Natural killer cell treated with Interleukin-12 subunit alpha and Interleukin-12 subunit beta and Interleukin-15 and Interleukin-18, amount 100 ng/mL, for 72 hours (primary cell): ENCODE results near the gene NTRK3. TPM values are rescaled to one million over a fixed set of nuclear protein-coding genes. Genes with fewer than 3 reads are reported as not detected.

ENCODE experiments used
- ATAC-seq, 2 donors: fragments of 150-1000 bp; cut with Tn5 transposase in 1 of 2; sonication (Bioruptor Pico), chemical (Tn5 transposase) in 1 of 2; 2 replicates each; pipeline ENCODE4 v1.10.0; 2021
- DNase-seq: peaks from one replicate; pipeline ENCODE4 v3.0.0; 2022; ENCODE audit warnings: low spot score
- H3K27ac Mint-ChIP-seq, 2 donors: 1 replicate in 1 of 2; 2 replicates in 1 of 2; pipeline ENCODE4 v1.8.0; 2022; ENCODE audit warnings: mixed read lengths in 2 of 2, mild to moderate bottlenecking in 1 of 2, moderate library complexity in 1 of 2
- H3K27me3 Mint-ChIP-seq, 2 donors: 1 replicate in 1 of 2; 2 replicates in 1 of 2; pipeline ENCODE4 v1.8.0; 2022; ENCODE audit warnings: mixed read lengths in 2 of 2
- H3K36me3 Mint-ChIP-seq: one replicate; pipeline ENCODE4 v1.8.0; 2022; ENCODE audit warnings: mixed read lengths
- H3K4me1 Mint-ChIP-seq, 2 donors: 1 replicate in 1 of 2; 2 replicates in 1 of 2; pipeline ENCODE4 v1.8.0; 2022; ENCODE audit warnings: low read depth in 2 of 2, mixed read lengths in 2 of 2, mild to moderate bottlenecking in 1 of 2
- H3K4me3 Mint-ChIP-seq: one replicate; pipeline ENCODE4 v1.8.0; 2022; ENCODE audit warnings: mixed read lengths
- H3K9me3 Mint-ChIP-seq: 2 replicates; pipeline ENCODE4 v1.8.0; 2022; ENCODE audit warnings: mixed read lengths
- total RNA-seq, 2 donors: library from RNA; stranded (reverse); gene quantifications; one replicate each; pipeline ENCODE4 v1.2.3, GENCODE V29; 2022

NTRK3 gene
- total RNA-seq, 2 donors from 2014 or later, result 0.42 to 1.2 TPM

- Mint-ChIP-seq H3K9me3 (no peaks in the 10 kb centered on the region), H3K4me3 (no peak overlapping the region), H3K27me3 (peaks cover 0 to 15% of the 10 kb centered on the region in 2 donors), H3K4me1 (no peaks in the 10 kb centered on the region), H3K36me3 (no peaks in the 10 kb centered on the region), H3K27ac (no peak overlapping the region)
- no peak for ATAC-seq
- DNase-seq, result no peak
Measured at GRCh38 chr15:87938031-87938430, 318.5 kb downstream of the NTRK3 start.

DNA sequence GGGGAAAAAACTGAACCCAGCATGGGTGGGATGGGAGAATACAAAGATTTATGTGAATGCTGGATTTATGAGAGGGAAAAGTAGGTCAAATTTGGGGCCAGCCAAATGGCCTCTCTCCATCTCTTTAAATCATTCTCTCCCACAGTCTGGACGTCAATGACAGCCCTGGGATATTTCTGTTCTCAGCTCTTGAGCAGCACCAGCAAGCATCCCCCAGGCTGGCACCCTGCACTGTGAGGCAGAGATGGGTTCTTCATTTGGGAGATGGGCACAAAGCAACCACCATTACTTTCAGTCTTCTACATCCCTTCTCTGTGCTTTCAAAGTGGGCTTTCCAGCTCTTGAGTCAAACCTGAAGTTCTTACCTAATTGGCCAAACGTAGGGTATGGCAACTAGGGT, 321.0 kb downstream of the NTRK3 start:
- H3K27me3 Mint-ChIP-seq, result peaks cover 0 to 15% of the 10 kb centered on the region in 2 donors
- H3K9me3 Mint-ChIP-seq, result no peaks in the 10 kb centered on the region
- no peak for DNase-seq
- no peak overlapping the region for H3K4me3 Mint-ChIP-seq
- no peaks in the 10 kb centered on the region for H3K4me1 Mint-ChIP-seq
- ATAC-seq, result no peak
- H3K27ac Mint-ChIP-seq, result no peak overlapping the region
- no peaks in the 10 kb centered on the region for H3K36me3 Mint-ChIP-seq

DNA sequence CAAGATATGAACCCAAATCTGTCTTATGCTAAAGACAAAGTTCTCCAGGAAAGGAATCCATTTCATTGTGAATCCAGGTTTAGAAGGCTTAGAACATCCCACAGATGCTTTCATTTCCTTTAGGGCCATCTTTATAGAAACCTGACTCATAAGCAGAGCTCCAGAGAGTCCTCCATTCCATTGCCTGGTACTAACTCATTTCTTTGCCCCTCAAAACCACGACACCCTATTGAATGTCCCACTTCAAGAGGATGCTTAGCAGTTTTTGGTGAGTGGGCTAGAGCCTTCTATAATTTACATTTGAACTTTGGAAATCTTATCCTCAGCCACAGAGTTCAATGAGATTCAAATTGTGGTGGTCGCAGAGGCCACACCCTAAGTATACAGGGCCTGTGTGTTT, 325.0 kb downstream of the NTRK3 start:
- DNase-seq (no peak), ATAC-seq (no peak)
- H3K9me3 Mint-ChIP-seq, result no peaks in the 10 kb centered on the region
- H3K4me3 Mint-ChIP-seq, result no peak overlapping the region
- H3K4me1 Mint-ChIP-seq, result no peaks in the 10 kb centered on the region
- H3K27me3 Mint-ChIP-seq, result peaks cover 0 to 1% of the 10 kb centered on the region in 2 donors
- no peak overlapping the region for H3K27ac Mint-ChIP-seq
- no peaks in the 10 kb centered on the region for H3K36me3 Mint-ChIP-seq

DNA sequence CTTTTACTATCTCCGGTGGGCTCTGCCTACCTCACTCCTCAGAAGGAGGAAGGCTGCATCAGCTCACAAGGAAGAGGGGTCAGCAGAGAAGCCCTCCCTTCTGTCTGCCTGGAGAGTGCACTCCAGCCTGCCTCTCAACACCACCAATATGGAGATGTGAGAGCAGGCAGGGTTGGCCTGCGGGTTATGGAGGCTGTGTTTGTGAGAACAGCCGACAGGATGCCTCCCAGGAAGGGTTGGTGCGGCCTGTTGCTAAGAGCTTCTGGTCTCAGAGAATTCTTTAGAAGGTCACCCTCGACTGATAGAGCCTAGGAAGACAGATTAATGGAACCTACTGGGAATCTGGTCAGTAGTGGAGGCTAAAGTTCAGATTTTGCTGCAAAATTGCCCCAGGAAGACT, 326.1 kb downstream of the NTRK3 start:
- Mint-ChIP-seq H3K4me3 (no peak overlapping the region), H3K27ac (no peak overlapping the region), H3K36me3 (no peaks in the 10 kb centered on the region), H3K9me3 (no peaks in the 10 kb centered on the region), H3K4me1 (no peaks in the 10 kb centered on the region), H3K27me3 (no peaks in the 10 kb centered on the region)
- DNase-seq, result no peak
- ATAC-seq, result no peak

DNA sequence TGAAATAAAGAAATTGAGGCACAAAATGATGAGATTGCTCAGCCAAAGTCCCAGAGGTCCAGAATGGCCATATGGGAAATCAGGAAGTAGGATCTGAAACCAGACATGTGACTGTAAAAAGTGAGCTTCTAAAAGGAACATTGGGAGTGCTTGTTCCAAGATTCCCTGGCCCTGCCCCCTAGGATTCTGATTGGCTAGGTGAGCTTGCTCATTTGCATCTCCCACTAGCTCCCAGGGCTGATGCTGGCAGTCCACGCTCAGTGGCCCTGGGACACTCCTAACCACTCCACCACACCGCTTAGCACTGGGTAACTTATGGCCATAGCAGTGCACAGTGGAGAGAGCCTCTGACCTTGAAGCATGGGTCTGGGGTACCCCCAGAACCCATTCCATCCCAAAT, 326.7 kb downstream of the NTRK3 start:
- ATAC-seq (no peak), DNase-seq (no peak)
- Mint-ChIP-seq H3K4me1 (no peaks in the 10 kb centered on the region), H3K27me3 (no peaks in the 10 kb centered on the region), H3K4me3 (no peak overlapping the region), H3K36me3 (no peaks in the 10 kb centered on the region), H3K27ac (no peak overlapping the region), H3K9me3 (no peaks in the 10 kb centered on the region)

DNA sequence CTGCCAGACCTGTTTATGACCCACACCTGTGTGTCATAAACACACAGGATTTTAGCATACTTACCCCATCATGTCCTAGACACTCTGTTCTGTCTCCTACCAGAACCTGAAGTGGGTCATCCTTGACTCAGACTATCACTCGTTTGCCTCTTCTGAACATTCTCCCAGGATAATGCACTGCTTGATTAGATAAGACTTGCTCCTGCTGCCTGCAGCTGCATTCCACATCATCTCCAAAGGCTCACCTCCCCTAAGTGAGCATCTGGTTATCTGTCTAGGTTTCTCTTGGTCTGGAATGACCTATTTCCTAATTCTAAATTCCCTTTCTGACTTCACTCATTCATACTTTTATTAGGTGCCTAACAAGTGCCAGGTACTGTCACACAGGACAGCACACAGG, 332.1 kb downstream of the NTRK3 start:
- no peak overlapping the region for H3K27ac Mint-ChIP-seq
- H3K9me3 Mint-ChIP-seq, result peaks cover 3% of the 10 kb centered on the region
- no peak for ATAC-seq
- H3K27me3 Mint-ChIP-seq, result peaks cover 0 to 2% of the 10 kb centered on the region in 2 donors
- no peak overlapping the region for H3K4me3 Mint-ChIP-seq
- H3K4me1 Mint-ChIP-seq, result no peaks in the 10 kb centered on the region
- H3K36me3 Mint-ChIP-seq, result no peaks in the 10 kb centered on the region
- DNase-seq, result no peak

DNA sequence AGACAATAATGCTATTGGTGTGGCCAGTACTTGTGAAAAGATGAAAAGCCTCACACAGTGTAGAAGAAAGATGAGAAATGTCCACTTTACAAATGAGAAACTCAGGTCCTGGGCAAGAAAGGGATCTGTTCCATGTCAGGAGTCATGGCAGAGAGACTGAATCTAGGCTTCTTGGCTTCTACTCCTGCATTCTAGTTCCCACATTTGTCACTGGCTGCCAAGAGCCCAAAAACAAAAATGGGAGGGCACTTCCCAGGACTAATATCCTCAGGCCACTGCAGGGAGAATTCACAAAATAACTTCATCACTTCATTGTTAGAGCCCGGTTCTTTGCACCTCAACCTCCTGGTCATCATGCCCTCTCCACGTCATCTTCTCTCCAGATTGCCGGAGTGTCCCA, 337.5 kb downstream of the NTRK3 start:
- ATAC-seq (no peak), DNase-seq (no peak)
- H3K4me3 Mint-ChIP-seq, result no peak overlapping the region
- H3K36me3 Mint-ChIP-seq, result no peaks in the 10 kb centered on the region
- no peak overlapping the region for H3K27ac Mint-ChIP-seq
- peaks cover 0 to 2% of the 10 kb centered on the region in 2 donors for H3K27me3 Mint-ChIP-seq
- no peaks in the 10 kb centered on the region for H3K4me1 Mint-ChIP-seq
- H3K9me3 Mint-ChIP-seq, result peaks cover 9% of the 10 kb centered on the region

GRCh38 chr15:87917480-87917879, 339.1 kb downstream of the NTRK3 start:
- Mint-ChIP-seq H3K36me3 (no peaks in the 10 kb centered on the region), H3K9me3 (peaks cover 9% of the 10 kb centered on the region), H3K27ac (no peak overlapping the region), H3K4me3 (no peak overlapping the region), H3K27me3 (peaks cover 0 to 2% of the 10 kb centered on the region in 2 donors), H3K4me1 (no peaks in the 10 kb centered on the region)
- no peak for ATAC-seq
- DNase-seq, result no peak

DNA sequence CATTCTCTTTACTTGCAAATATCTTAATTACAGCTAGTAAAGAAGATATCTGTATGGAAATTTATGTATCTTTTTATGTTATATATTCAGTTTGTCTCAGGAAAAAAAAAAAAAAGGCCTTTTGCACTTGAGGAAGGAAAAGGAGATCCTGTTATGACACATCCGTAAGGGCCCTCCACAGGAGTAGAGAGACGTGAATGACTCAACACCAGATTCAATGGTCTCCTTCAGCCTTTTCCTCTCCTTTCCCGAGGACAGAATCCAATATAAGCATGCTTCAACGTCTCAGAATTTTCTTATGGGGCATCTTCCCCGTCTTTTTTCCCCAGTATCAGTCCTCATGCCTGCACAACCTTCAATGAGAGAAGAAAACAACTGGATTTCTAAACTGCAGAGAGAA, 340.3 kb downstream of the NTRK3 start:
- Mint-ChIP-seq H3K4me1 (no peaks in the 10 kb centered on the region), H3K27me3 (peaks cover 0 to 2% of the 10 kb centered on the region in 2 donors), H3K4me3 (no peak overlapping the region), H3K36me3 (no peaks in the 10 kb centered on the region), H3K27ac (no peak overlapping the region), H3K9me3 (peaks cover 9% of the 10 kb centered on the region)
- DNase-seq (no peak), ATAC-seq (no peak)

DNA sequence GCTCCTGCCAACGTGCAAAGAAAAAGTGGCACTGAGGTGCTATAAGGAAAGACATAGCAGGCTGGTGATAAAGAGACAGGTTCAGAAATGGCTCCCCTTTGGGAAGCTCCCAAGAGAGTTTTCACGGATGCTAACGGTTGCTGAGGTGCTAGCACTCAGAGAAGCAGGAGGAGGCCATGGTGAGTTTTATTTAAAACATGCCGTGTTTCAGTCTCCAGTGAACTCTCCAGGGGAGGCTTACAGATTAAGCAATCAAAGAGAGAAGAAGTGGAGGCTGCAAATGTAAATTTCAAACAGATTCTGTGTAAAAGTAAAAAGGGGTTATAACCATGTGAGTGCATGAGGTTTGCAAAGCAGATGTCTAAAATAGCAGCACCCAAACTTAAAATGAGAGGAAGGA, 346.2 kb downstream of the NTRK3 start:
- H3K27ac Mint-ChIP-seq, result no peak overlapping the region
- H3K4me1 Mint-ChIP-seq, result no peaks in the 10 kb centered on the region

GRCh38 chr15:87907676-87908446, 348.7 kb downstream of the NTRK3 start:
- ATAC-seq (no peak), DNase-seq (no peak)
- H3K9me3 Mint-ChIP-seq, result peaks cover 19% of the 10 kb centered on the region
- H3K27ac Mint-ChIP-seq, result no peak overlapping the region
- no peaks in the 10 kb centered on the region for H3K4me1 Mint-ChIP-seq
- H3K27me3 Mint-ChIP-seq, result no peaks in the 10 kb centered on the region
- H3K36me3 Mint-ChIP-seq, result no peaks in the 10 kb centered on the region
- no peak overlapping the region for H3K4me3 Mint-ChIP-seq

More for the DNA sequence above, 346.2 kb downstream of the NTRK3 start:
- Mint-ChIP-seq H3K27me3 (no peaks in the 10 kb centered on the region), H3K4me3 (no peak overlapping the region), H3K36me3 (no peaks in the 10 kb centered on the region), H3K9me3 (peaks cover 21% of the 10 kb centered on the region)
- no peak for DNase-seq
- ATAC-seq, result no peak

DNA sequence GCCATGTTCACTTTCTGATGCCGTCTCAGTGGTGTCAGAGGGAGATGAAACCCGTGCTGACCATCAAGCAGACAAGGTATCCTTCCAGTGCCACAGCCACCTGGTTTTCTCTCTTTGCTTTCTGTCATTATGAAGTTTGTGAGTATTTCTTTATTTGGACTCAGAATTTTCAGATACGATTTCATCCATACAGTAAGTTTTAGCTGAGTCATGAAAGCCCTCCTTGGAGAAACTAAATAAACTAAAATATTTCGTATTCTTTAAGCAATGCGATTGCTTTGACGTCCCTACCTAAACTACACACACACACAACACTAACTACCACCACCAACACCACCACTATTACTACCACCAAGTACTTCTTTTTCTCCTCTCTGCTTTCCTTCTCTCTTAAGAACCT, 350.1 kb downstream of the NTRK3 start:
- Mint-ChIP-seq H3K4me3 (no peak overlapping the region), H3K27me3 (no peaks in the 10 kb centered on the region), H3K9me3 (peaks cover 20% of the 10 kb centered on the region), H3K36me3 (no peaks in the 10 kb centered on the region), H3K27ac (no peak overlapping the region), H3K4me1 (no peaks in the 10 kb centered on the region)
- ATAC-seq (no peak), DNase-seq (no peak)

GRCh38 chr15:87902772-87903426, 353.6 kb downstream of the NTRK3 start:
- Mint-ChIP-seq H3K27me3 (no peaks in the 10 kb centered on the region), H3K9me3 (peaks cover 6% of the 10 kb centered on the region), H3K4me1 (no peaks in the 10 kb centered on the region), H3K36me3 (no peaks in the 10 kb centered on the region), H3K4me3 (no peak overlapping the region), H3K27ac (no peak overlapping the region)
- ATAC-seq, result no peak
- DNase-seq, result no peak

- no peak overlapping the region for H3K27ac Mint-ChIP-seq
- H3K36me3 Mint-ChIP-seq, result no peaks in the 10 kb centered on the region
- DNase-seq (no peak), ATAC-seq (no peak)
- no peaks in the 10 kb centered on the region for H3K27me3 Mint-ChIP-seq
- no peak overlapping the region for H3K4me3 Mint-ChIP-seq
- no peaks in the 10 kb centered on the region for H3K4me1 Mint-ChIP-seq
- peaks cover 6% of the 10 kb centered on the region for H3K9me3 Mint-ChIP-seq
Measured at GRCh38 chr15:87901926-87902690, 354.4 kb downstream of the NTRK3 start.
